Activated CD8-positive, alpha-beta memory T cell treated with anti-CD3 and anti-CD28 coated beads, Interleukin-2, amount 50 U/mL, for 24 hours (primary cell): ENCODE results near the gene KIAA1755.

Source experiments
- DNase-seq: peaks from one replicate; pipeline ENCODE4 v3.0.0-alpha.2; 2020; ENCODE audit errors: extremely low read depth

Gene KIAA1755

DNA sequence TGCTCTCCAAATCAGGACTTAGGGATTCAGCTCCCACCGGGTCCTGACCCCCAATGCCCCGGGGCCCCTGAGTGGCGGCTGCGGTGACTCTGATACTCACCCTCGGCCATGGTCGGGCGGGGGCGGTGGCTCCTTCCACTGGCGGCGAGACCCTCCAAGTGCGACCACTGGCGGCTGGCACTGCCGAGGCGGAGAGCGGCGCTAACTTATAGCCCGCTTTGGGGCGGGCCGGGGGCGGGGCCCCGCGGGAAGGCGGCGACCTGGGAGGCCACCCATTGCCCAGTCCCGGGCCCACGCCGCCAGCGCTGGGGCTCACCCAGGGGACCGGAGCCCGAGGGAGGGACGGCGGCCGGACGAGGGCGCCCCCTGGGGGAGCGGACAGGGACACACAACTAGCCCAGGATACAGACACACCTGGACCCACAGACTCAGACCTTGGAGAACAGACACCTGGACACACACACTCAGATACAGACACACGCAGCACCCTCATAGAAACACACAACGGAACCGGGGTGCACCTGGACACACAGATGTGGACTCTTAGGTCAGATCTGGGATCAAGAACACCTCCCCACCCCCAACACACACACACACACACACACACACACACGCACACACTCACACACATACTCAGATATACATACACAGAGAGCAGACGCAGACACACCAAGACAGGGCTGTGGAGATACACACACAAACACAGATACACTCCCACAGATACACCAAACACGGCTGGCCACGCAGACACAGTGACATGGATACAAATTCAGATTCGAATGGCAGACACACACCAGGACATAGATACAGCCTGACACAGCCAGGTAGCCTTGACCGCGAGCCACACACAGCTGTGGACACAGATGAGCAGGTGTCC is 95.2 kb downstream of the KIAA1755 start, which contains the start of gene TGM2:
Gene TGM2, minus strand, starts transcription at position 182 of the 877 bp plus-strand sequence. Its CDS starts 72 bp downstream, at position 110.
- no peak for DNase-seq

DNA sequence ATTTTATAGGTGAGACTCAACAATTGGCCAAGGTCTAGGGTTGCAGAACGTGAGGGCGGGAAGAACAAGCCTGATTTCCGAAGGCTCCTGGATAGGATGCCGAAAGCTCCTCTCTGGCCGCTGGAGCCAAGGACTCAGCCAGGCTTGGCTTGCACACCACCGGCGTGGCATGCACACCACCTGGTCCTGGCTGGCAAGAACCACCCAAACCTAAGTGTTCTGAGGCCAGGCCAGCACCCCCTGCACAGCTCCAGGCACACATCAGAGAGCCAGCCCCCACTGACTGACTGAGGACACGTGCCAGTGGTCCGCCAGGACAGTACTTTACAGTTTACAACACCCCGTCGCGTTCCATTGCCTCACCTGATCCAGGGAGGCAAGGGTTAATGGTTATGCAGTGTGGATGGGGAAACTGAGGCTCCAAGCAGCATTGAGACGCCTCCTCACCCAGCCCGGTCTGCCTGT is 95.9 kb downstream of the KIAA1755 start:
- no peak for DNase-seq

DNA sequence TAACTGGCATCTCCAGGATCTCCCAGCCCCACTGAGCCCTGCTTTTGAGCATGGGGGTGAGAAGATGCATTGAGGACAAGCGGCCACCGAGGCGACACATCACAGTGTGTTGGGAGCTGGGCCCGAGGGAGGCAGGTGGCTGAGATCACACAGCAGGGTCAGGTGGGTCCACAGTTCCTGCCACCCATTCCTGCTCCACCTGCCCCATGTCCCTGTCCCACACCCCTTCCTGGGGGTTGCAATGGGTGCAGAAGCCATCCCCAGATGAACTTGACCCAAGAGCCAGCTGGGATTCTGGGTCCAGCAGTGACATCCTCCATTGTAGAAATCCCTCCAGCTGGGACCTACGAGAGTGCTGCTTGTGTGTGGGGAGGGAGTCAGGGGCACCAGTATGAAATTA is 96.5 kb downstream of the KIAA1755 start:
- DNase-seq = no peak

DNA sequence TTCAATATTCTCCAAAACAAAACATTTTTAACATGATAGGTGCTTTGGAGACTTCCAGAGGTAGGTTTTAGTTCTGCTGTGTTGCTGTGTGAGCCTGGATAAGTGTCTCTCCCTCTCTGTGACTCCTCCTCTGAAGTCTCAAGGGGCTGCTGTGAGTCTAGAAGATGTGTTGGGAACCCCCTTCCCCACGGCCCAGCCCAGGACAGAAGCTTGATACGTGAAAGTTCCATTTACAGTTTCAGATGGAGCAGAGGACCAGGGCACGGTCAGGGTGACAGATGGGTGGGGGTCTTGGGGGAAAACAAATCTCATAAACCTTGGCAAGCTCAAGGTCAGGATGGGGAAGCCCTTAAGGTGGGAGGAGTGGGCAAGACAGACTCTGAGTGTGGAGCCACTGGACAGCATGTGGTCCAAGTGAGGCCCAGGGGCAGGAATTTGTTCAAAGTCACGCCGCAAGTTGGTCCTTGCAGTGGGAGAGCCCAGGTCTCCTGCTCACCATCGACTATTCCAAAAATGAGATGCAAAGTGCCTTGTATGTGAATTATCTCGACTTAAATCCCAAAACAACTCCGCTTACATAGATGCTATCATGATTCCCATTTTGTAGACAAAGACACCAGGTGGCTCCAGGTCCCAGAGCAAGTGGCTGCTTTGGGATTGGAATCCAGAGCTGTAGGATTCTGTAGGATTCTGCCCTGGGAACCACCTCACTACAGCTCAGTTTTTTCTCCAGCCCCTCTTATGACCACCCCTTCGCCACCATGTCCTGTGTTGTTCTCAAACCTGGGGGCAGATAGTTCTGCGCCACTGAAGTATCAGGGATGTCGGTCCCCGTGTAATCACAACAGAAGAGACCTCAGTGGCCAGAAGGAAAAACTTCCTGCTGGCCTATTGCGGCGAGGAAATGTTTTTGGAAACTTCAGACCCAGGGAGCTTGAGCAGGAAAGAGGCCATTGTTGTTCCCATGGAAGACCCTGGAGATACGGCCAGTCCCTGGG is 97.4 kb downstream of the KIAA1755 start:
- no peak for DNase-seq

DNA sequence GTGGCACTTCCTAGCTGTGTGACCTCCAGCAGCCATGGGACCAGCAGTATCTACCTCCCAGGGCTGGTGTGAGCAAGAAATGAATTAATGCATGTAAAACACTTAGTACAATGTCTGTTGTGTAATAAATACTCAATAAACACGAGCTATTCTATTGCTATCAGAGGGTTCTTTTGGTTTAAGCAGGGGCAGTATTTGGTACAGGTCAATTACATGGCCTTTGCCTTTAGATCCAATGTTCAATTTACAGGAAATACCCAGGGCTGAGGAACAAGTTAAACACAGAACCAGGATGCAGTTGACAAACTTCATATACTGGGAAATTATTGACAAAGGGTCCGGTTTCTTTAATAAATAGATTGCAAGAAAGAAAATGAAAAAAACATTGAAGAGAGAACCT is 98.4 kb downstream of the KIAA1755 start:
- DNase-seq = no peak

DNA sequence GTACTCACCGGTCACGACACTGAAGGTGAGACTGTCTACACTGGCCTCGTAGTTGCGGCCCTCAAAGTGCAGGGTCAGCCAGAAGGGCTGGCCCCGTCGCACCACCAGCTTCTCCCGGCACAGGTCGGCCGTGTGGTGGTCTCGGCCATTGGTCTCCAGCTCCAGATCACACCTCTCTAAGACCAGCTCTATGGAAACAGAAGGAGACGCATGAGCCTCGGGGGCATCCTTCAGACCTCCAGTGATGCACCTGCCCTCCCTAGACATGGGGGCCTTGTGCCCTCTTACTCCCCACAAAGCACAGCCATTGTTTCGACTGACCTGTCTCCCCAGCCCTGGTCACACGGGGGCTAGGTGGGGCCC is 99.1 kb downstream of the KIAA1755 start:
- no peak for DNase-seq
